DMS79 treated with DMSO at 0.1 percent for 48 hours (cell line): ENCODE results near the gene TRH.

Source experiments
- DNase-seq: peaks from one replicate; lab custom pipeline; 2025; lab: John Stamatoyannopoulos, UW

The TRH gene, protein sequence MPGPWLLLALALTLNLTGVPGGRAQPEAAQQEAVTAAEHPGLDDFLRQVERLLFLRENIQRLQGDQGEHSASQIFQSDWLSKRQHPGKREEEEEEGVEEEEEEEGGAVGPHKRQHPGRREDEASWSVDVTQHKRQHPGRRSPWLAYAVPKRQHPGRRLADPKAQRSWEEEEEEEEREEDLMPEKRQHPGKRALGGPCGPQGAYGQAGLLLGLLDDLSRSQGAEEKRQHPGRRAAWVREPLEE

DNA sequence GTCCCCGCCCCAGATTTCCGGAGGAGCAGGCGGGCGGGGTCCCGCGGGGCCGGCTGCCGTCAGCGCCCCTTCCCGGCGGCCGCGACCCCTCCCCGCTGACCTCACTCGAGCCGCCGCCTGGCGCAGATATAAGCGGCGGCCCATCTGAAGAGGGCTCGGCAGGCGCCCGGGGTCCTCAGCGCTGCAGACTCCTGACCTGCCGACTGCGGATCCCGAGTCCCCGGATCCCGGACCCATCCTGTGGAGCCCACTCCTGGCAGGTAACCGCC is at the start of gene TRH:
TRH (plus strand) TSS at position 157 of the 269 bp plus-strand sequence. CDS start 1,097 bp downstream, outside the sequence.
- DNase-seq: no peak

DNA sequence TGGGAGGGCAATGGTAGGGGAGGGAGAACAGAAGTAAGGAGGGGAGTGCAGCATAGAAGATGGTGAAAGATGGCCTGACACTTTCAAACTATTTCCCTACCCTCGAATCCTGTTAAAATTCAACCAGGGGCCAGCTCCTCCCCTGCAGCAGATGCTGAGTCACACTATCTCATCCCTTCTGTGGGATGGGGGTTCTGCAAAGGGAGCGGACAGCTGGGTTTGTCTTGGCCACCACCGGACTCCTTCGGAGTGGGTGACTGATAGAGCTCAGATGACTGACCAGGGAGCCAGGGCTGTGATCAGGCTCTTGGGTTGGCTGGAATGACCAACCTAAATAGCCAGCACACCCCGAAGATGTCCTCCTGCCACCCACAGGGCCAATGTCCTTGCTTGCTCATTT is 47.4 kb upstream of the TRH start:
- no peak for DNase-seq

- no peak for DNase-seq
These were observed 45.1 kb upstream of the TRH start for GRCh38 chr3:129929383-129929782.

- no peak for DNase-seq
These were observed 41.0 kb upstream of the TRH start for GRCh38 chr3:129933471-129933870.

GRCh38 chr3:129934234-129935123 is 40.0 kb upstream of the TRH start:
- peak; percentile 25 for DNase-seq

DNA sequence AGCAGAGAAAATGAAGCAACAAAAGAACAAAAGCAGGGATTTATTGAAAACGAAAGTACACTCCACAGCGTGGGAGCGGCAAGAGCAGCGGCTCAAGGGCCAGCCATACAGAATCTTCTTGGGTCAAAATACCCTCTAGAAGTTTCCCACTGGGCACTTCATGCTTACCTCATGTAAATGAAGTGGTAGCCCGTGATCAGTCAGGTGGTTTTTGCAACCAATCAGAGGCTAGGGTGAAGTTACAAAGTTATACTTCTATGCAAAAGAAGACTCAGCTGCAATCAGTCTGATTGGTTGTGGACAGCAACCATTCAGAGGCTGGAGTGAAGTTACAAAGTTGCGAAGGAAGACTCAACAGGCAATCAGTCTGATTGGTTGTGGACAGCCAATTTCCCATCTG is 37.8 kb upstream of the TRH start:
- peak; percentile 56 for DNase-seq

DNA sequence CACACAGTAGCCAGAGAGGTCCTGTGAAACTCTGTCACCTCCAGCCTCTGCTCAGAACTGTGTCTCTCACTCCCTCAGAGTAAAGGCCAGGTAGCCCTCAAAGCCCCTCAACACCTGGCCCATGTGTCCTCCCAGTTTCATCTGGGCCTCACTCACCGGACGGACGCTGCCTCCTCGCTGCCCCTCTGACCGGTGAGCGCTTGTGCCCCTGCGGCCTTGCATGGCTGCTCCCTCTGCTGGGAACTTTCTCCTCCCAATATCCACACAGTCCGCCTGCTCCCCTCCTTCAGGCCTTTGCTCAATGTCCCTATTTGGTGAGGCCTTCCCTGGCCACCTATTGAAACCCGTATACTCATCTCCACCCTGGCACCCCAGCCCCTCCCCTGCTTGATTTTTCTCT is 36.8 kb upstream of the TRH start:
- no peak for DNase-seq

DNA sequence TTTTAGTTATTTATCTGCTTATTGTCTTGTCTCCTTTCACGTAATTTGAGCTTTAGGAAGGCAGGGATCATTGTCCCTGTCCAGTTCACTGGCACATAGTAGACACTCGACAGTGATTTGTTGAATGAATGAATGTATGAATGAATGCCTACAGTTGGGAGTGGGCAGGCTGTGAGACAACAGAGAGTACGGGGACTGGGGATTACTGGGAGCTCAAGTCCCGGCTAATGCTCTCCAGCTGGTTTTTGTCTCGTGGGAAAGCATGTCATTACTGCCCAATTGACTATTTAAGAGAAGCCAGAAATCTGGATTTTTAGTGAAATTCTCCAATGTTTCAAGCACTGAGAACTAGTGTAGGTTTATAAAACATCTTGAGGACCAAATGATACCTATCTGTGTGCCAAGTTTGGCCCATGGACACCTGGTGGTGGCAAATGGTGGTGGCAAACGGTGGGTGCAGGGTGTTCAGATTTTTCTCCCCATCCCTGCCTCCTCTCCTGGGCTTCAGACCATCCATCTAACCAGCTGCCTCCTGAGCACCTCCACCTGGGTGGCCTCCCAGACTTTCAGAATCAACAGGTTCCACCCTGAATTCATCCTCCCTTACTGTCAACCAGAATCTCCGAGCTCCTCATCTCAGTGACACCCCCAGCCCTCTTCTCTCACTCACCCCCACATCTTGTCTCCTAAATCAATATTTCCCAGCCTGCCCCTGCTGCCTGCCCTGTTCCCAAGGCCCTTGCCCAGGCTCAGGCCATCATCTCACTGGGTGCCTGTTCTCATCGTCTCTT is 36.2 kb upstream of the TRH start:
- DNase-seq: no peak

GRCh38 chr3:129940086-129940485 is 34.4 kb upstream of the TRH start:
- no peak for DNase-seq

DNA sequence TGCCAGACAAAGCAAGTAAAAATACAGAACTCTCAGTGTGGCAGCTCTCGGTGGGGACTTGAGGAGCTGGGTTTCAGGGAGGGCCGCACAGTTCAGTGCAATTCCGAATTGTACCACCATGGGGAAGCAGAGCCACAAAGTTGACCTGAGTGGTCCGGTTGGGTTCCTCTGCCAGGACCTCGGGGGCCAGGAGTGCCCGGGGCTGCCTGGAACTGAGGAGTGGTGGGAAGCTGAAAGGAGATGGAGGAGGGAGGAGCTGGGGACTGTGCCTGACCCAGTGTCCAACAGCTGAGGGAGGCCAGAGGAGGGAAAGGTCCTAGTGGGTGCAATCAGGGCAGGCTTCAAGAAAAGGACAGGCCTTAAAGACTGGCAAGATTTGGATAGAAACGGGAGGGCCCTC is 32.2 kb upstream of the TRH start:
- DNase-seq: peak; percentile 58

GRCh38 chr3:129943020-129943419 is 31.5 kb upstream of the TRH start:
- no peak for DNase-seq

- no peak for DNase-seq
These were observed 29.8 kb upstream of the TRH start for GRCh38 chr3:129944709-129945108.

DNA sequence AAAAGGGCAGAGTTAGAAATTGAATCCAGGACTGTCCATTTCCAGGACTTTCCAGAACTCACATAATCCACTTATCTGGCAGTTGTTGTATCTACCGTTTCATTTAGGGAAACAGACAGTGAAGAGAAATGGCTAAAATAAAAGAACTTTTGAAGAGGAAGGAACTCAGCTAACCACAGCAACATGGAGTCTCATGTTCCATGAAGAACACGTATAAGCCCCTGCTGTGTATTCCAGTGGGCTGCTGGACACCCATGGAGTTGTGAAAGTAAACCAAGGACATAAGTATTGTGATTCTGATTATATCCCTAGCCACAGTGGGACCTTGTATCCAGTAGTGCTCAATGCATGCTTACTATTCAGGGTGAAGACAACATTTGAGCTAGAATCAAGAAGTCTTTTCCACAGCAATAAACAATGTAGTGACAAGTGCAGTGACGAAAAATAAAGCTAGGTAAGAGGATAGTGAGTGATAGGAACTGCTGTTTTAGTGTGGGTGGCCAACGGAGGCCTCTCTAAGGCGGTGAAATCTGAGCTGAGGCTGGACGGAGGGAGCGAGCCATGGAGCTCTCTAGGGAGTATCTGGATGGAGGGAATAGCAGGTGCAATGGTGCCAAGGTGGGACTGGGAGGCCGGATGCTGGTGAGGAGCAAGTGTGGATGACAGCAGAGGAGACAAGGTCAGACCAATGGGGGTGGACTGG is 26.8 kb upstream of the TRH start:
- DNase-seq: no peak

GRCh38 chr3:129950318-129951046 is 24.0 kb upstream of the TRH start:
- DNase-seq: no peak

- DNase-seq: no peak
These were observed 21.8 kb upstream of the TRH start for GRCh38 chr3:129952556-129953355.

DNA sequence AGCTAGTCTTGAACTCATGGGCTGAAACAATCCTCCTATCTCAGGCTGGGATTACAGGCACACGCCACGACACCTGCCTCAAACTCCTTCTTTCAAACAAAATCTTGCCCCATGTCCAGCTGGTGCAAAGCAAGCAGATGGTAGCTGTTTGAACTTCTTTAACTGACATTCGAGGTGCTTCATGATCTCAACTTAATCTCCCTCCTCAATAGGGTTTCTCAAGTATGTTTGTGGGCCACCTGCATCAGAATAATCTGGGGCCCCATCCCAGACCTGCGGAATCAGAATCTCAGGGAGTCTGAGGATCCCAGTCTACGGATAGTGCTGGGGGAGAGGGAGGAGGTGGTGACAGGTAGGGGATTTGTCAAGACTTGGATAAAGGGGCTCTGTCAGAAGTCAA is 20.9 kb upstream of the TRH start:
- DNase-seq: no peak

DNA sequence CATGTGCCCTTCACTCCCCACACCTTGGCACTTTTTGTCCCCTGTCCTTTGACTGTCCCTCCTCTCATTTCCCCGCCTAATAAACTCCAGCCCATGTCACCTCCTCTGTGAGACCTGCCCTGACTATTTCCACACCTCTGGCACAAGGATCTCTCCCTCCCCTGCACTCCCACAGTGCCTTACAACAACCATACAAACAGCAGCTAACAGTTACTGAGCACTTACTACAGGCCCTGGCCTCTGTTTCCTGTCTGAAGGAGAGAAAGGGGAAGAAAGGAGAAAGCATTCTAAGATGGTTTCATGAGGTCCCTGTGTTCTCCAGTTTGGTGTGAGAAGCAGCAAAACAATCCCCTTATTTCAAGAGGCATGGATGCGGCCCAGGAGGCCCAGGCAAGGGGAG is 20.0 kb upstream of the TRH start:
- DNase-seq: no peak

DNA sequence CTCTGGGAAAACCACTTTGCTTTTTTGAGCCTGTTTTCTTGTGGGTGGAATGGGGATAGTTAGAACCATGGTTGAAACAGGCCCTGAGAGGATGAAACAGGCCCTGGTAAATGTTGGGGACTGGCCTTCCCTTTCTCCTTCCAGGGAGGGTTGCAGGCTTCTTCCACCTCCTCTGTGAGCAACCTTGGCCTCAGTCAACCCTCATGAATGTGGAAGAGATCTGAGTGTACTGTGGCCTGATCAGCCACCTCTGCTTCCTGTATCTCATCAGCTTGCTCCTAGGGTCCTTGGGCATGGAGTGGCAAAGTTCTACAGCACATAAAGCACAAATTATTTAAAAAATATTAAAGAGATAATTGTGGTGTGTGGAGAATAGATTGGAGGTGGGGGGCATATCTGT is 17.6 kb upstream of the TRH start:
- DNase-seq: no peak

GRCh38 chr3:129958755-129959154 is 15.8 kb upstream of the TRH start:
- no peak for DNase-seq

DNA sequence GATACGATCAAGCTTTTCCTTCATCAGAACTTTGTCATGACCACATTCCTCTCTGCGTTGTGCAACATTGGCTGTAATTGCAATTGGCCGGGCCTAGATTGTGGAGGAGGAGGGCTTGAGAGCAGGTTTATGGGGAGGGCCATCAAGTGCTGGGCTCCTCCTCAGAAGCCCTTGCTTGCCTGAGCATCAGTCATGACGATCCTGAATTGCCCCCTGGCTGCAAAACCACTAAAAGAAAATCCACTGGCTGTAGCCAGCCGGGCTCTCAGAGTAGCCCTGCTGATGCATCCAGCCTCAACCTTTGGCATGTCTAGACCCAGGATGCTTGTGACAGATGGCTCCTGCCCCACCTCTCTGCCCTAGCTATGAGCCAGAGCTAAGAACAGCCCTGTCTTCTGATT is 13.4 kb upstream of the TRH start:
- DNase-seq: no peak

DNA sequence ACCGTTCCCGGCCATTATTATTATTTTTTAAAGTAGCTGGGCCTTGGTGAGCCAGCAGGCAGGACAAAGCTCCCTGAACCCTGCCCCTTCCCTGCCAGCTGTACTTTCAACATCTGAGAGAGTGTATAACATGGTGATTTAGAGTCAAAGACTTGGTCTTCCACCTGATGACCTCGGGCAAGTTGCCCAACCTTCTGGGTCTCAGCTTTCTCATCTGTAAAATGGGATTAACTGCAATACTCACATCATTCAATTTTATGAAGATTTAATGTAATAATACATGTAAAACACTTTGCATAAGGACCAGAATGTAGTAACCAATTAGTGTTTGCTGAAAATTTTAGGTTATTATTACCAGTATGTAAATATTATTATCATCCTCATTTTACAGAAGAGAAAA is 11.9 kb upstream of the TRH start:
- no peak for DNase-seq
